ENCODE results near the gene EMSY. TPM values are rescaled to one million over a fixed set of nuclear protein-coding genes. Genes with fewer than 3 reads are reported as not detected.

Gene EMSY
- 9.0 and 12.0 TPM in 2 replicates for total RNA-seq

GRCh38 chr11:76444384-76445120, at the start of gene EMSY:
Gene EMSY, plus strand, starts transcription at chr11:76445018. Its CDS starts 1,921 bp downstream, at chr11:76446939.

Other genes with a start within 250 kb of the EMSY start
- 0.09 TPM in 2 replicates for gene WNT11, start 238.5 kb upstream of the EMSY start, total RNA-seq
- gene THAP12, start 63.9 kb upstream of the EMSY start, total RNA-seq: 37.1 and 43.2 TPM in 2 replicates
- 1.1 and 2.1 TPM in 2 replicates for gene GVQW3, start 63.7 kb upstream of the EMSY start, total RNA-seq
- 20.5 and 78.2 TPM in 2 replicates for gene LRRC32, start 225.7 kb downstream of the EMSY start, total RNA-seq

Measured in endothelial cell of coronary artery (primary cell).